ENCODE results near the gene AQR. TPM values are rescaled to one million over a fixed set of nuclear protein-coding genes. Genes with fewer than 3 reads are reported as not detected.

AQR gene
- total and polyA plus RNA-seq, 2 of the 8 experiments (the other 6 are each of a cell fraction or from before 2014, with no cell fraction given) = 34.5 to 57.6 TPM

GRCh38 chr15:34804113-34804512 is 165.4 kb downstream of the AQR start:
- no peak for FAIRE-seq
- H4K8ac ChIP-seq (ENCODE audit: extremely low read depth, insufficient read depth, low read length) = no peak overlapping the region
- no peaks in the 10 kb centered on the region for H3K36me3 ChIP-seq (ENCODE audit: control insufficient read depth in 2 of 4, insufficient read depth in 4 of 4, low read length in 3 of 4)
- CTCF ChIA-PET (ENCODE audit: partially characterized antibody) = no interaction called here
- no peaks in the 10 kb centered on the region for H3K79me2 ChIP-seq (ENCODE audit: control insufficient read depth in 1 of 2, insufficient read depth in 2 of 2, low read length in 2 of 2)
- no peak overlapping the region for H2BK15ac ChIP-seq (ENCODE audit: low read length)
- no peak overlapping the region for H2BK120ac ChIP-seq (replicated peaks; ENCODE audit: low read depth, low read length)
- no peaks in the 10 kb centered on the region for H3K79me1 ChIP-seq (ENCODE audit: low read depth, low read length)
- no peak overlapping the region for H3K27ac ChIP-seq (ENCODE audit: low read depth, low read length)
- H4K5ac ChIP-seq (ENCODE audit: insufficient read length, low read depth, low read length) = no peak overlapping the region
- no peak overlapping the region for H2BK20ac ChIP-seq (ENCODE audit: low read length)
- H3K56ac ChIP-seq (replicated peaks; ENCODE audit: insufficient read length, low read depth, low read length) = no peak overlapping the region
- no peak for DNase-seq (ENCODE audit: low read depth in 1 of 2, low spot score in 2 of 2)
- no peak overlapping the region for H3K4ac ChIP-seq (replicated peaks; ENCODE audit: insufficient read length, low read depth, low read length)
- no peaks in the 10 kb centered on the region for H3K27me3 ChIP-seq (replicated peaks in 1 of 4; ENCODE audit: control insufficient read depth in 3 of 4, extremely low read depth in 1 of 4, insufficient read depth in 3 of 4, low read length in 3 of 4)
- peaks cover 0 to 7% (median 2%) of the 10 kb centered on the region in 4 experiments; a peak in 1 of 7 replicates for H3K4me1 ChIP-seq (replicated peaks in 1 of 4; ENCODE audit: control insufficient read depth in 3 of 4, insufficient read depth in 4 of 4, low read length in 3 of 4)
- no peaks in the 10 kb centered on the region for H4K20me1 ChIP-seq (replicated peaks in 1 of 2; ENCODE audit: control insufficient read depth in 1 of 2, insufficient read depth in 2 of 2, low read length in 2 of 2)
- H3K4me2 ChIP-seq (ENCODE audit: insufficient read depth in 1 of 2, low read depth in 2 of 2, low read length in 2 of 2) = no peak overlapping the region
- no peak overlapping the region for H2AK5ac ChIP-seq (ENCODE audit: low read depth, low read length)
- H2BK12ac ChIP-seq (ENCODE audit: low read depth, low read length) = no peak overlapping the region
- 98% methylated on average over 2 of the region's 2 CpGs; no CpG with 5 or more reads in 1 of the 2 experiments for WGBS, 2 experiments (ENCODE audit: extremely low coverage in 1 of 2, insufficient coverage in 1 of 2, insufficient read length in 1 of 2, insufficient replicate concordance in 2 of 2, low coverage in 1 of 2, low lambda C conversion rate in 2 of 2, missing lambda C conversion rate in 1 of 2)
- TF ChIP-seq ASH2L (IDR thresholded peaks at IDR 0.05; ENCODE audit: low read length) = no peak
- no peak for TF ChIP-seq RFX5 (IDR thresholded peaks at IDR 0.05; ENCODE audit: borderline replicate concordance, low read depth, low read length)
- no peak for TF ChIP-seq POU5F1 (IDR thresholded peaks at IDR 0.05; ENCODE audit: low read depth, low read length)
- TF ChIP-seq GABPA (IDR thresholded peaks at IDR 0.05; ENCODE audit: borderline replicate concordance, insufficient read depth, low read length) = no peak
- no peak for TF ChIP-seq TAF7 (optimal IDR thresholded peaks at IDR 0.05; ENCODE audit: borderline replicate concordance, low read depth, low read length)
- no peak for TF ChIP-seq PHF8 (conservative IDR thresholded peaks at IDR 0.05; ENCODE audit: low read depth, low read length)
- TF ChIP-seq BACH1 (IDR thresholded peaks at IDR 0.05; ENCODE audit: low read length) = no peak
- H2BK5ac ChIP-seq (ENCODE audit: low read depth, low read length) = no peak overlapping the region
- no peaks in the 10 kb centered on the region for H3K9me3 ChIP-seq (ENCODE audit: insufficient read depth in 2 of 2, low read depth in 1 of 2, low read length in 1 of 2)
- H2AFZ ChIP-seq (ENCODE audit: low read length) = no peak overlapping the region
- H3K4me3 ChIP-seq (ENCODE audit: extremely low read depth in 1 of 4, insufficient read depth in 2 of 4, low read depth in 3 of 4, low read length in 4 of 4) = no peak overlapping the region
- H3K18ac ChIP-seq (ENCODE audit: extremely low read depth, low read length) = no peak overlapping the region
- no peak overlapping the region for H3K9ac ChIP-seq (replicated peaks in 1 of 4; ENCODE audit: extremely low read depth in 1 of 4, low read depth in 3 of 4, low read length in 3 of 4)
- POLR2A ChIA-PET (ENCODE audit: partially characterized antibody) = no interaction called here
- H4K91ac ChIP-seq (replicated peaks; ENCODE audit: insufficient read length, low read length) = no peak overlapping the region
- no peaks in the 10 kb centered on the region for H3K23me2 ChIP-seq (ENCODE audit: low read depth, low read length)
- no peak overlapping the region for H3K23ac ChIP-seq (ENCODE audit: insufficient read length)
- H3K14ac ChIP-seq (ENCODE audit: insufficient read length) = no peak overlapping the region
